WTC11 (cell line): Measurements from ENCODE around the gene ZNF77. TPM values are rescaled to one million over a fixed set of nuclear protein-coding genes. Genes with fewer than 3 reads are reported as not detected.

Experiments
- ATAC-seq: fragments of 200-7000 bp; cut with Tn5 transposase; 2 replicates; pipeline ENCODE4 v1.10.0; 2021; ENCODE audit warnings: mild to moderate bottlenecking, moderate library complexity
- CTCF ChIA-PET: fragments of 300-600 bp; sonication (Branson Sonifier 250); formaldehyde crosslinking; loops from one replicate; lab custom pipeline; 2021; ENCODE audit warnings: antibody characterized with exemption; lab: Charles Lee
- POLR2A ChIA-PET: fragments of 350-600 bp; sonication (Branson Sonifier 250); formaldehyde crosslinking; loops from one replicate; lab custom pipeline; 2021; ENCODE audit warnings: antibody characterized with exemption; lab: Charles Lee
- DNase-seq: peaks from one replicate; pipeline ENCODE4 v3.0.0; 2021; ENCODE audit warnings: low spot score
- H3K27ac Mint-ChIP-seq: 2 replicates; pipeline ENCODE4 v1.8.0; 2021; ENCODE audit warnings: mixed read lengths
- H3K27me3 Mint-ChIP-seq: 2 replicates; pipeline ENCODE4 v1.8.0; 2021; ENCODE audit warnings: low read depth, mild to moderate bottlenecking, moderate library complexity, mixed read lengths
- H3K36me3 Mint-ChIP-seq: 2 replicates; pipeline ENCODE4 v1.8.0; 2021; ENCODE audit warnings: mixed read lengths
- H3K4me1 Mint-ChIP-seq: 2 replicates; pipeline ENCODE4 v1.8.0; 2022; ENCODE audit warnings: mixed read lengths
- H3K4me3 Mint-ChIP-seq: 2 replicates; pipeline ENCODE4 v1.8.0; 2021; ENCODE audit warnings: mild to moderate bottlenecking, moderate library complexity, mixed read lengths
- H3K9me3 Mint-ChIP-seq: 2 replicates; pipeline ENCODE4 v1.8.0; 2021; ENCODE audit warnings: mixed read lengths
- CTCF ChIP-seq: fragments of 200-600 bp; IDR thresholded peaks from 2 replicates; pipeline ENCODE4 v1.8.0; 2022; ENCODE audit warnings: antibody characterized with exemption
- E2F1 ChIP-seq: sonication (generic); formaldehyde crosslinking; IDR thresholded peaks from 2 replicates; pipeline ENCODE4 v1.8.0; 2022; ENCODE audit warnings: mild to moderate bottlenecking, missing genetic modification reagents
- E2F4 ChIP-seq: sonication (generic); formaldehyde crosslinking; IDR thresholded peaks from 2 replicates; pipeline ENCODE4 v1.8.1; 2022; ENCODE audit warnings: low read depth, mild to moderate bottlenecking, moderate library complexity, missing genetic modification reagents, borderline replicate concordance
- FOXK1 ChIP-seq: sonication (generic); formaldehyde crosslinking; IDR thresholded peaks from 2 replicates; pipeline ENCODE4 v1.8.0; 2022; ENCODE audit warnings: mild to moderate bottlenecking, moderate library complexity, missing genetic modification reagents
- FOXP1 ChIP-seq: sonication (generic); formaldehyde crosslinking; IDR thresholded peaks from 2 replicates; pipeline ENCODE4 v1.8.0; 2022; ENCODE audit warnings: missing genetic modification reagents, mild to moderate bottlenecking, moderate library complexity, borderline replicate concordance
- GTF2I ChIP-seq: fragments of 250-450 bp; sonication (Bioruptor Pico); conservative IDR thresholded peaks from 2 replicates; pipeline ENCODE4 v1.4.0; 2021; ENCODE audit warnings: mild to moderate bottlenecking
- MYBL2 ChIP-seq: sonication (generic); formaldehyde crosslinking; IDR thresholded peaks from 2 replicates; pipeline ENCODE4 v1.8.1; 2023; ENCODE audit warnings: mild to moderate bottlenecking, moderate library complexity, missing genetic modification reagents
- NFATC4 ChIP-seq: fragments of 250-450 bp; sonication (Bioruptor Pico); IDR thresholded peaks from 2 replicates; pipeline ENCODE4 v1.9.0; 2021; ENCODE audit warnings: mild to moderate bottlenecking
- NR1H2 ChIP-seq: sonication (generic); formaldehyde crosslinking; IDR thresholded peaks from 2 replicates; pipeline ENCODE4 v1.9.0; 2021; ENCODE audit warnings: mild to moderate bottlenecking, moderate library complexity, missing genetic modification reagents
- ZNF138 ChIP-seq: sonication (generic); formaldehyde crosslinking; conservative IDR thresholded peaks from 2 replicates; pipeline ENCODE4 v1.8.1; 2022; ENCODE audit warnings: mild to moderate bottlenecking, moderate library complexity, missing genetic modification reagents
- ZNF232 ChIP-seq: sonication (generic); formaldehyde crosslinking; IDR thresholded peaks from 2 replicates; pipeline ENCODE4 v1.8.0; 2022; ENCODE audit warnings: mild to moderate bottlenecking, missing genetic modification reagents
- ZNF263 ChIP-seq: sonication (generic); formaldehyde crosslinking; IDR thresholded peaks from 2 replicates; pipeline ENCODE4 v1.8.1; 2022; ENCODE audit warnings: low read depth, mild to moderate bottlenecking, moderate library complexity, missing genetic modification reagents
- total RNA-seq: library from RNA; stranded (reverse); gene quantifications from 3 replicates; pipeline ENCODE4 v1.2.3, GENCODE V29; 2021
- TF ChIP-seq, protein P1 (sequence below): sonication (generic); formaldehyde crosslinking; IDR thresholded peaks from 2 replicates; pipeline ENCODE4 v1.8.0; 2022; ENCODE audit warnings: missing genetic modification reagents
- TF ChIP-seq, protein P2 (sequence below): fragments of 250-450 bp; sonication (Bioruptor Pico); IDR thresholded peaks from 2 replicates; pipeline ENCODE4 v1.9.0; 2021; ENCODE audit warnings: moderate library complexity, mild to moderate bottlenecking, inconsistent platforms, borderline replicate concordance
- TF ChIP-seq, protein P3 (sequence below): fragments of 250-450 bp; sonication (Bioruptor Pico); IDR thresholded peaks from 2 replicates; pipeline ENCODE4 v2.1.2; 2022; ENCODE audit warnings: mild to moderate bottlenecking, moderate library complexity

Gene ZNF77
- total RNA-seq, 1 experiment from 2014 or later, result 4.7 TPM

- TF ChIP-seq, protein P1, sequence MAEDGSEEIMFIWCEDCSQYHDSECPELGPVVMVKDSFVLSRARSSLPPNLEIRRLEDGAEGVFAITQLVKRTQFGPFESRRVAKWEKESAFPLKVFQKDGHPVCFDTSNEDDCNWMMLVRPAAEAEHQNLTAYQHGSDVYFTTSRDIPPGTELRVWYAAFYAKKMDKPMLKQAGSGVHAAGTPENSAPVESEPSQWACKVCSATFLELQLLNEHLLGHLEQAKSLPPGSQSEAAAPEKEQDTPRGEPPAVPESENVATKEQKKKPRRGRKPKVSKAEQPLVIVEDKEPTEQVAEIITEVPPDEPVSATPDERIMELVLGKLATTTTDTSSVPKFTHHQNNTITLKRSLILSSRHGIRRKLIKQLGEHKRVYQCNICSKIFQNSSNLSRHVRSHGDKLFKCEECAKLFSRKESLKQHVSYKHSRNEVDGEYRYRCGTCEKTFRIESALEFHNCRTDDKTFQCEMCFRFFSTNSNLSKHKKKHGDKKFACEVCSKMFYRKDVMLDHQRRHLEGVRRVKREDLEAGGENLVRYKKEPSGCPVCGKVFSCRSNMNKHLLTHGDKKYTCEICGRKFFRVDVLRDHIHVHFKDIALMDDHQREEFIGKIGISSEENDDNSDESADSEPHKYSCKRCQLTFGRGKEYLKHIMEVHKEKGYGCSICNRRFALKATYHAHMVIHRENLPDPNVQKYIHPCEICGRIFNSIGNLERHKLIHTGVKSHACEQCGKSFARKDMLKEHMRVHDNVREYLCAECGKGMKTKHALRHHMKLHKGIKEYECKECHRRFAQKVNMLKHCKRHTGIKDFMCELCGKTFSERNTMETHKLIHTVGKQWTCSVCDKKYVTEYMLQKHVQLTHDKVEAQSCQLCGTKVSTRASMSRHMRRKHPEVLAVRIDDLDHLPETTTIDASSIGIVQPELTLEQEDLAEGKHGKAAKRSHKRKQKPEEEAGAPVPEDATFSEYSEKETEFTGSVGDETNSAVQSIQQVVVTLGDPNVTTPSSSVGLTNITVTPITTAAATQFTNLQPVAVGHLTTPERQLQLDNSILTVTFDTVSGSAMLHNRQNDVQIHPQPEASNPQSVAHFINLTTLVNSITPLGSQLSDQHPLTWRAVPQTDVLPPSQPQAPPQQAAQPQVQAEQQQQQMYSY, result peak; percentile 34; the same call in 1 of the 2 replicates
- TF ChIP-seq, protein P2, sequence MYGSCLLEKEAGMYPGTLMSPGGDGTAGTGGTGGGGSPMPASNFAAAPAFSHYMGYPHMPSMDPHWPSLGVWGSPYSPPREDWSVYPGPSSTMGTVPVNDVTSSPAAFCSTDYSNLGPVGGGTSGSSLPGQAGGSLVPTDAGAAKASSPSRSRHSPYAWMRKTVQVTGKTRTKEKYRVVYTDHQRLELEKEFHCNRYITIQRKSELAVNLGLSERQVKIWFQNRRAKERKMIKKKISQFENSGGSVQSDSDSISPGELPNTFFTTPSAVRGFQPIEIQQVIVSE (CRISPR knock-in tag), result no peak
- no peak for TF ChIP-seq ZNF232
- TF ChIP-seq FOXP1, result no peak
- TF ChIP-seq CTCF, result no peak
Measured at GRCh38 chr19:2982983-2983350, 38.2 kb upstream of the ZNF77 start (continued).

- Mint-ChIP-seq H3K27me3 (peaks cover 56% of the 10 kb centered on the region), H3K4me1 (peaks cover 43% of the 10 kb centered on the region), H3K27ac (no peak overlapping the region), H3K9me3 (no peaks in the 10 kb centered on the region), H3K36me3 (no peaks in the 10 kb centered on the region), H3K4me3 (no peak overlapping the region)
- ChIA-PET CTCF (interaction anchor here (0.9 to 2.7 kb wide), 5 partner anchors 12 to 121 kb away, joined by 3 to 10 read pairs (median 3); no protein-coding TSS in a partner anchor), POLR2A (interaction anchor here (0.7 kb wide), 1 partner anchor 54 kb away, joined by 8 read pairs; no protein-coding TSS in a partner anchor)
- DNase-seq, result no peak
- no peak for ATAC-seq
- no peak for TF ChIP-seq ZNF138 (CRISPR knock-in tag)
- TF ChIP-seq MYBL2 (CRISPR knock-in tag), result no peak
- TF ChIP-seq FOXK1 (CRISPR knock-in tag), result no peak
- no peak for TF ChIP-seq ZNF263 (CRISPR knock-in tag)
- no peak for TF ChIP-seq CTCF
- TF ChIP-seq NFATC4 (CRISPR knock-in tag), result no peak
- no peak for TF ChIP-seq NR1H2 (CRISPR knock-in tag)
- TF ChIP-seq E2F1 (CRISPR knock-in tag), result no peak
- TF ChIP-seq, protein P3, sequence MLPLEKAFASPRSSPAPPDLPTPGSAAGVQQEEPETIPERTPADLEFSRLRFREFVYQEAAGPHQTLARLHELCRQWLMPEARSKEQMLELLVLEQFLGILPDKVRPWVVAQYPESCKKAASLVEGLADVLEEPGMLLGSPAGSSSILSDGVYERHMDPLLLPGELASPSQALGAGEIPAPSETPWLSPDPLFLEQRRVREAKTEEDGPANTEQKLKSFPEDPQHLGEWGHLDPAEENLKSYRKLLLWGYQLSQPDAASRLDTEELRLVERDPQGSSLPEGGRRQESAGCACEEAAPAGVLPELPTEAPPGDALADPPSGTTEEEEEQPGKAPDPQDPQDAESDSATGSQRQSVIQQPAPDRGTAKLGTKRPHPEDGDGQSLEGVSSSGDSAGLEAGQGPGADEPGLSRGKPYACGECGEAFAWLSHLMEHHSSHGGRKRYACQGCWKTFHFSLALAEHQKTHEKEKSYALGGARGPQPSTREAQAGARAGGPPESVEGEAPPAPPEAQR (CRISPR knock-in tag), result no peak
- TF ChIP-seq GTF2I (CRISPR knock-in tag), result no peak
- TF ChIP-seq, protein P2 (CRISPR knock-in tag), result no peak
- TF ChIP-seq E2F4 (CRISPR knock-in tag), result no peak
Measured at GRCh38 chr19:2982561-2982960, 37.8 kb upstream of the ZNF77 start.
